GM18505 (cell line): ENCODE results near the gene TTBK2.

Experiments used
- ATAC-seq: cut with Tn5 transposase; IDR thresholded peaks from one replicate; pipeline ENCODE4 v1.9.1; 2021; ENCODE audit not compliant: unreplicated experiment
- POLR2A ChIP-seq: IDR thresholded peaks from 4 replicates; pipeline ENCODE4 v1.6.1; 2011; ENCODE audit warnings: borderline replicate concordance; ENCODE audit not compliant: insufficient read depth, insufficient read length; ENCODE audit errors: extremely low read depth

TTBK2 gene

DNA sequence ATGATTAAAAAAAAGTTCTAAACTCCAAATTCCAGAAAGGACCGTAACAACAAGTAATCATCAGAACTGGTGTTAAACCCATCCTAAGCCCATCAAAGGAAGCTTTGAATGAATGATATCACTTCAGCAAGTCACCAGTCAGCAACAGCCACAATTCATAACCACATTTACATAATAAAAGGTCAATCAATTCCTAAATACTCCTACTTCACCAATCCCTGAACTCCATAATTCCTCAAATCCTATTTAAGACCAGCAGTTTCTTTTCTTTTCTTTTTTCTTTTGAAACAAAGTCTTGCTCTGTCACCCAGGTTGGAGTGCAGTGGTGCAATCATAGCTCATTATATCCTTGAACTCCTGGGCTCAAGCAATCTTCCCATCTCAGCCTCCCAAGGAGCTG is 40.5 kb downstream of the TTBK2 start:
- no peak for TF ChIP-seq POLR2A

DNA sequence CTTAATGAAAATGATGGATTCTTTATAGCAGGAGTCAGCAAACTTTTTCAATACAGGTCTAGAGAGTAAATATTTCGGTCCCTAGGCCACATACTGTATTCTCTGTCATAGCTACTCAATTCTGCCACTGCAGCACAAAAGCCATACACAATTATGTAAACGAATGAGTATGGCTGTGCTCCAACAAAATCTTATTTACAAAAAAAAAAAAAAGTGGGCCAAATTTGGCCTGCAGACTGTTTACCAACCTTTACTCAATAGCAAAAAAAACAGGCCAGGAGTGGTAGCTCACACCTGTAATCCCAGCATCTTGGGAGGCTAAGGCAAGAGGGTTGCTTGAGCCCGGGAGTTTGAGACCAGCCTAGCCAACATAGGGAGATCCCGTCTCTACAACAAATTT is 41.1 kb downstream of the TTBK2 start:
- no peak for TF ChIP-seq POLR2A
- no peak for ATAC-seq

More for the DNA sequence above, 40.5 kb downstream of the TTBK2 start:
- ATAC-seq, result no peak

DNA sequence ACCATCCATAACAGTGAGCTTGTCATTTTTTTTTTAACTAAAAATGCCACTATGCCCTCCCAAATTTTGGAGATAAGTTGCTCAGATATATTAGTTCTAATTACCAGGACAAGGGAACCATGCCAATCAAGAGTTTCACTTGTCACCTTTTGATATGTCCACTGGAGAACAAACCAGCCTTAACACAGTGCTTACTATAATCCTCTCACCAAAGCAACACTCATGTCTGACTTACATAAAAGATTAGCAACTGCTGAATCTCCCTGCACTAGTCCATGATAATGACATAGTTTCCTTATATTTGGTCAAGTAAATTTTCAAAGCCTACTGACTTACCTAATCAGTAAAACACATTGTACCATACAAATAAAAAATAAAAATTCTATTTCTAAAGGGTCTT is 44.4 kb downstream of the TTBK2 start:
- no peak for ATAC-seq

DNA sequence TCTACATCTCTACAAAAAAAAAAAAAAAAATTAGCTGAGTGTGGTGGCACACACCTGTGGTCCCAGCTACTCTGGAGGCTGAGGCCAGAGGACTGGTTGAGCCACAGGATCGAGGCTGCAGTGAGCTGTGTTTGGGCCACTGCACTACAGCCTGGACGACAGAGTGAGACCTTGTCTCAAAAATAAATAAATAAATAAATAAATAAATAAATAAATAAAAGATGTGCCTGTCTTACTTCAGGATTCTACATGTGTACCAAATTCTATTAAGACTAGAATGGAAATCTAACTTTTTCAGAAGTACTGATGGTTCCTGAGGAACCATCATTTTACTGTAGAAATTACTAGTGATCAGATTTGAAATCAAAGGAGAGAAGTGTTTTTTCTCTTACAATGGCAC is 51.9 kb downstream of the TTBK2 start:
- no peak for ATAC-seq
- no peak for TF ChIP-seq POLR2A

More for the DNA sequence above, 44.4 kb downstream of the TTBK2 start:
- TF ChIP-seq POLR2A, result no peak

DNA sequence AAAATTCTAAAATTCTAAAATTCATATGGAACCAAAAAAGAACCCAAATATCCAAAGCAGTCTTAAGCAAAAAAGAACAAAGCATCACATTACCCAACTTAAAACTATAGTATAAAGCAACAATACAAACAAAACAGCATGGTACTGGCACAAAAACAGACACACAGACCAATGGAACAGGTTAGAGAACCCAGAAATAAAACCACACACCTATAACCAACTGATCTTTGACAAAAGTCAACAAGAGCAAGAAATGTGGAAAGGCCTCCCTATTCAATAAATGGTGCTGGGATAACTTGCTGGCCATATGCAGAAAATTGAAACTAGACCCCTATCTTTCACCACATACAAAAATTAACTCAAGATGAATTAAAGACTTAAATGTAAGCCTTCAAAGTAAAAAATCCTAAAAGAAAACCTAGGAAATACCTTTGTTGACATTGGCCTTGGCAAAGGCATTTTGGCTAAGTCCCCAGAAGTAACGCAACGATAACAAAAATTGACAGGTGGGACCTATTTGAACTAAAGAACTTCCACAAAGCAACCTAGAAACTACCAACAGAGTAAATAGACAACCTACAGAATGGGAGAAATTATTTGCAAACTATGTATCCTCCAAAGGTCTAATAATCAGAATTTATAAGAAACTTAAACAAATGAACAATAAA is 56.9 kb downstream of the TTBK2 start:
- TF ChIP-seq POLR2A, result no peak
- ATAC-seq, result no peak

DNA sequence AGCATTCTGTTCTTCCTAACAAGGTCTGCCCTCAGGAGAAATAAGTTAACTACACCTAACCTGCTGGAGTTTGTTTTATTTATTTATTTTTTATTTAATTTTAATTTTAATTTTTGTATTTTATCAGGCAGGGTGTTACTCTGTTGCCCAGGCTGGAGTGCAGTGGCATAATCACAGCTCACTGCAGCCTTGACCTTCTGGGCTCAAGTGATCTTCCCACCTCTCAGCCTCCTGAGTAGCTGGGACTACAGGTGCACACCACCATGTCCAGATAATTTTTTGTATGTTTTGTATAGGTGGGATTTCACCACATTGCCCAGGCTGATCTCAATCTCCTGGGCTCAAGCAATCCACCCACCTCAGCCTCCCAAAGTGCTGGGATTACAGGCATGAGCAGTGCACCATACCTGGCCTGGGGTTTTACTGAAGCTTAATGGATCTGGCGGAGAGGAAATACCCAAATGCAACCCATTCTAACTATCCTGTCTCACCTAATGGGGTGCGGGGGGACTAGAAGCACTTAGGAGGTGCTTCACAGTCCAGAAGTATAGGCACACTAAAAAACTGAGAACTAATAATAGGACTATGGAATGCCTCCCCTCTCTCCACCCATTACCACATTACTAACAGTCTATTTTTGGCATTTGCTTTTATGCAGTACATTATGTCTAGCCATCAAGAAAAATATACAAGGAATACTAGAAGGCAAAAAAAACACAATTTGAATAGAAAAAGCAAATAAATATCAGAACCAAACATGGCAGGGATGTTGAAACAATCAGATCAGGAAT is 61.4 kb downstream of the TTBK2 start:
- TF ChIP-seq POLR2A, result no peak
- no peak for ATAC-seq

DNA sequence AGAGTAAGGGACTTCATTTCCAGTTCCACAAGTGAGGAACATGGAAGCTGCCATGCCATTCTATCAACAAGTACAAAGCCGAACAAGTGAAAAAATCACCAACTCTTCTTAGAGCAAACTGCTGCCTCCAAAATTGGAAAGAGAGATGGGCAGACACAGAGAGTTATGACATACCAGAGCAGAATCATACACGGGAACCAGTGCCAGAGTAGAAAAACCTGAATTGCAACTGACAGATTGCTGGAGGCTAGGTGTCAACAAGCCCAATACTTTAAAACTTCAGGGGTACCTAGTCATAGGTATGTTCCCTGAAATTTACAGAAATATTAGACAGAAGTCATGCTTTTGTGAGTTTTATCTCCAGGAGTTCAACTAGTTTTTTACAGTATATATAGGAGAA is 62.0 kb downstream of the TTBK2 start:
- TF ChIP-seq POLR2A, result no peak
- ATAC-seq, result no peak

DNA sequence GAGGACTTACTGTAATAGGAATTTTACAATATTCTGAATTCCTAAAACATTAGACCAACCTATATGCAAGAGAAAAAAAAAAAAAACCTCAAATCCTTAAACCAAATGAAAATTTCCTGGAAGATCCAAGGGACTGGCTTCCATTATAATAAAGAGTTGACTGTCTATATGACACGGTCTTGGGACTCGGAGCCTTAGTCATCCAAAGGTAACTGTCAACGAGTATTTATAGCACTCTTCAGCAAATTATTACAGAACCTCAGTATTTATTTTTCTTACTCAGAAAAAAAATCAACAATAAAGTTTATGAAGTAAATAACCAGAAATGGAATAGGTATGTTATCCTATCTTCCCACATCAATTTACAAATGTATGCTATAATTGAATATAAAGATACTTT is 66.0 kb downstream of the TTBK2 start:
- TF ChIP-seq POLR2A, result no peak
- no peak for ATAC-seq

DNA sequence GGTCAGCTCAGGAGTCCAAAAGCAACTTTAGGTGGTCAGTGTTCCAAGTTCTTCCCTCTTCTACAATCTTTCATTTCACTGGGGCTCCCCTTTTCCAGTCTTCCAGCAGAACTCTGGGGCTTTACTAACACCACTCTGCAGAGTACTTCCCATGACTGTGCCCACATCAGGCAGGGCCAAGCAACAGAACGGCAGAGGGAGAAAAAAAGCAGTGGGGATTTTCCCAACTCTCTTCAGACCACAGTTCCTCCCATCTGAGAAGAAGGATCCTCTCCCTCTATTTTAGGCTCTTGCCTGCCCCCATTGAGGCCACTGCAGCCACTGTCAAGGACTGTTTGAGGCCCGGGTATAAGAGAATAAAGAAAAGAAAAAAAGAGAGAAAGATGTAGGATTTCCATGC is 70.7 kb downstream of the TTBK2 start:
- ATAC-seq, result no peak
- TF ChIP-seq POLR2A, result no peak

DNA sequence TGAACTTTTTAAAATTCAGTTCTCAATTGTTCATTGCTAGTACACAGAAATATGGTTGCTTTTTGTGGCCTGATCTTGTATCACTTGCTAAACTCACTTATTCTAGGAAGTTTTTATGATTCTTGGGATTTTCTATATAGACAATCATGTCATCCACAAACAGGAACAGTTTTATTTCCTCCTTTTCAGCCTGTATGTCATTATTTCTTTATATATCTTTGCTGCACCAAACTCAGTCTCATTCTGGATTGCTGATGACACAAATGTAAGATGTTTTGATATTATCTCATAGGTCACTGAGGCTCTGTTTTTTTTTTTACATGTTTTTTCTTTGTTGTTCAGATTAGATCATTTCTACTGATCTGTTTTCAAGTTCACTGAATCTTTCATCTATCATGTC is 71.7 kb downstream of the TTBK2 start:
- TF ChIP-seq POLR2A, result no peak
- ATAC-seq, result no peak

DNA sequence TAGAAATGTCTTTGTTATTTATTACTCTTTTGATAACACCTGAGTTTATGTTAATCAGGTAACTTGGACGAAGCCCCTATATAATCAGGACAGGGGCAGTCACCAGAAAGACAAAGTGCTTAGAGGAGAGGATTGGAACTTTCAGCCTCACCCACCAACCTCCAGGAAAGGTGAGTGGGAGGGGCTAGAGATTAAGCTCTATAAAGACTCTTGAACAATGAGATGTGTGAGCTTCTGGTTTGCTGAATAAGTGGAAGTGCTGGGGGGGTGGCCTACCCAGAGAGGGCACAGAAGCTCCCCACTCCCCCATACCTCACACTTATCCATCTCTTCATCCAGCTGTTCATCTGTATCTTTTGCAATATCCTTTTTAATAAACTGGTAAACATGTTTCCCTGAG is 73.9 kb downstream of the TTBK2 start:
- no peak for ATAC-seq
- no peak for TF ChIP-seq POLR2A

DNA sequence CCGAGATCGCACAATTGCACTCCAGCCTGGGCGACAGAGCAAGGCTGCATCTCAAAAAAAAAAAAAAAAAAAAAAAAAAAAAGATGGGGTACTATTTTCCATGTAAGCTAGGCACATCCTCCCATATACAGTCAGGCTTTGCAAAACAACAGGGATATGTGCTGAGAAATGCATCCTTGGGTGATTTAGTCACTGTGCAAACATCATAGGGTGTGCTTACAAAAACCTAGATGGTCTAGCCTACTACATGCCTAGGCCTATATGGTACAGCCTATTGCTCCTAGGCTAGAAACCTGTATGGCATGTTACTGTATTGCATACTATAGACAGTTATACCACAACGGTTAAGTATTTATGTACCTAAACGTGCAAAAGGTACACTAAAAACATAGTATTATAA is 75.0 kb downstream of the TTBK2 start:
- ATAC-seq, result no peak
- TF ChIP-seq POLR2A, result no peak

DNA sequence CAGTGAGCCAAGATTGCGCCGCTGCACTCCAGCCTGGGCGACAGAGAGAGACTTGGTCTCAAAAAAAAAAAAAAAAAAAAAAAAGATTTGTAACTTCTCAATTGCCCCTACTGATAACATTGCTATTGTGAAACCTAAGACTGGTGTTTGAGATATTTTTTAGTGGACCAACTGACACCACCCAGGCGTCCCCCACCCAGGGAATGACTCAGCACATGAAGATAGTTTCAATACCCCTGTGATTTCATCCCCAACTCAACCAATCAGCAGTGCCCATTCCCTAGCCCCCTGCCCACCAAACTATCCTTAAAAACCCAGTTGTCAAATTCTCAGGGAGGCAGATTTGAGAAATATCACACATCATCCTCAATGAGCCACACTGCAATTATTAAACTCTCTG is 76.9 kb downstream of the TTBK2 start:
- no peak for TF ChIP-seq POLR2A
- ATAC-seq, result no peak

DNA sequence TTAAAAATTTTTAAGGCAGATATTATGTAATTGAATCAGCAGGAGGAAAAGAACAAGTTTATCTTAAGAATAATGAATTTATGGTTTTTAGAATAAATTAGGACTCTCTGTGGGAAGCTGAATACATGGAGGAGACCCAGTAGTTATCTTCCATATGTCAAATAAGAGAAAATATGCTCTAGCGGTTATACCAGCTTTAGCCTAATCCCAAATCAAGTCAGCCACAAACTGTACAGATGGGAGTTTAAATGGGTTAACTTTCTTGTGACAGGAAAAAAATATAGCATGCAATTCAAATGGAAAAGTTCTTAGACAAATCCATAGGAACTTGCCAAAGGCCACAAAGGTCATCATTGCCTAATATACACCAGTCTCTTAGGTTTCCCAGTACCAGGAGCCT is 84.3 kb downstream of the TTBK2 start:
- no peak for TF ChIP-seq POLR2A

More for the DNA sequence above, 84.3 kb downstream of the TTBK2 start:
- ATAC-seq, result no peak
